K562 (cell line): ENCODE results near the gene CSTB. TPM values are rescaled to one million over a fixed set of nuclear protein-coding genes. Genes with fewer than 3 reads are reported as not detected.
A peak's percentile ranks its signal among the peaks of the same experiment; 100 is the strongest.

ENCODE experiments used
- BRD9 ChIP-seq: fragments of 450-650 bp; IDR thresholded peaks from 2 replicates; pipeline ENCODE4 v1.6.1; 2018; ENCODE audit warnings: low read depth; ENCODE audit not compliant: partially characterized antibody
- DMBX1 ChIP-seq: fragments of 250-450 bp; sonication (Bioruptor Pico); IDR thresholded peaks from 2 replicates; pipeline ENCODE4 v1.8.0; 2022; ENCODE audit warnings: inconsistent platforms, mild to moderate bottlenecking, moderate library complexity, borderline replicate concordance
- EP400 ChIP-seq: fragments of 450-650 bp; IDR thresholded peaks from 2 replicates; pipeline ENCODE4 v1.6.1; 2017; ENCODE audit warnings: antibody characterized with exemption, mild to moderate bottlenecking, moderate library complexity
- KLF6 ChIP-seq: fragments of 250-450 bp; sonication (Bioruptor Pico); IDR thresholded peaks from 2 replicates; pipeline ENCODE4 v1.4.0; 2020; ENCODE audit warnings: mild to moderate bottlenecking, moderate library complexity, borderline replicate concordance
- LEF1 ChIP-seq: fragments of 450-650 bp; IDR thresholded peaks from 2 replicates; pipeline ENCODE4 v1.6.1; 2016; ENCODE audit warnings: mild to moderate bottlenecking
- MTA3 ChIP-seq: fragments of 450-650 bp; formaldehyde crosslinking; IDR thresholded peaks from 2 replicates; pipeline ENCODE4 v1.6.1; 2017; ENCODE audit warnings: mild to moderate bottlenecking, borderline replicate concordance
- MYNN ChIP-seq, 2 experiments: sonication (generic); formaldehyde crosslinking in 1 of 2; IDR thresholded peaks; 2 replicates each; pipeline versions ENCODE4 v1.5.0 to v1.6.1; 2016 to 2020; ENCODE audit warnings: antibody characterized with exemption in 1 of 2, missing genetic modification reagents in 1 of 2
- NR4A1 ChIP-seq, 2 experiments: fragments of 250-450 bp in 1 of 2; fragments of 450-650 bp in 1 of 2; sonication (Bioruptor Pico) in 1 of 2; IDR thresholded peaks; 2 replicates each; pipeline versions ENCODE4 v1.4.0 to v1.6.1; 2016 to 2020; ENCODE audit warnings: mild to moderate bottlenecking in 2 of 2, missing compliant biosample characterization in 1 of 2, missing genetic modification characterization in 1 of 2, moderate library complexity in 1 of 2
- RREB1 ChIP-seq: fragments of 250-450 bp; sonication (Bioruptor Pico); IDR thresholded peaks from 2 replicates; pipeline ENCODE4 v1.4.0; 2020
- TOE1 ChIP-seq, 2 experiments: fragments of 450-650 bp in 1 of 2; sonication (generic) in 1 of 2; formaldehyde crosslinking in 1 of 2; IDR thresholded peaks; 2 replicates each; pipeline versions ENCODE4 v1.7.1 to v1.8.0; 2016 to 2022; ENCODE audit warnings: borderline replicate concordance in 2 of 2, mild to moderate bottlenecking in 2 of 2, antibody characterized with exemption in 1 of 2, inconsistent platforms in 1 of 2, low read depth in 1 of 2, missing genetic modification reagents in 1 of 2, moderate library complexity in 1 of 2
- ZKSCAN8 ChIP-seq: fragments of 200-800 bp; sonication (Bioruptor generic); IDR thresholded peaks from 2 replicates; pipeline ENCODE4 v1.6.1; 2016; ENCODE audit warnings: missing genetic modification characterization, missing compliant biosample characterization
- ZMIZ1 ChIP-seq, 2 experiments: fragments of 150-350 bp in 1 of 2; IDR thresholded peaks; 2 replicates each; pipeline ENCODE4 v1.6.1; 2012 to 2016; ENCODE audit warnings: low read depth in 2 of 2, low read length in 2 of 2, mild to moderate bottlenecking in 1 of 2, moderate library complexity in 1 of 2
- ZNF277 ChIP-seq: fragments of 250-450 bp; sonication (Bioruptor Pico); IDR thresholded peaks from 2 replicates; pipeline ENCODE4 v1.8.0; 2022; ENCODE audit warnings: inconsistent platforms, mild to moderate bottlenecking, moderate library complexity, borderline replicate concordance
- polyA plus RNA-seq, 8 experiments: library from polyadenylated mRNA; depleted of rRNA in 4 of 8; stranded (reverse) in 5 of 8; unstranded in 3 of 8; fragments of >200 nt; fragmentation: Nextera tagmentation in 2 of 8; fragmentation: Illumina TruSeq in 1 of 8; extraction: Ambion mirVana in 2 of 8; extraction: Trizol in 1 of 8; gene quantifications; 2 replicates each; pipeline versions ENCODE4 v1.2.1 to v1.2.3, GENCODE V29; 2011 to 2014; ENCODE audit warnings: inconsistent platforms in 1 of 8, missing spikeins in 1 of 8
- total RNA-seq, 7 experiments: library from RNA; depleted of rRNA in 6 of 7; stranded (reverse); fragments of >200 nt in 6 of 7; fragmentation: Illumina TruSeq in 2 of 7; extraction: Trizol in 2 of 7; gene quantifications; 2 replicates each; pipeline versions ENCODE4 v1.2.1 to v1.2.3, GENCODE V29; 2011 to 2021; ENCODE audit warnings: low replicate concordance in 1 of 7

Gene CSTB
- total and polyA plus RNA-seq, 9 of the 15 experiments (the other 6 are each of a cell fraction or from before 2014, with no cell fraction given): 12.4 to 65.0 (median 31.7) TPM

GRCh38 chr21:43767984-43768867, 7.9 kb downstream of the CSTB start (continued):
- peak; percentile 13 to 33; a peak in 1 of 4 replicates for TF ChIP-seq ZMIZ1 (IDR thresholded peaks at IDR 0.05; ENCODE audit: low read depth in 2 of 2, low read length in 2 of 2)
- peak; percentile 95 for TF ChIP-seq EP400
- peak; percentile 35; the same call in 1 of the 2 replicates for TF ChIP-seq KLF6 (CRISPR knock-in tag)
- TF ChIP-seq LEF1: peak; percentile 70
- TF ChIP-seq NR4A1 (CRISPR knock-in tag; IDR thresholded peaks at IDR 0.05): no peak; the same call in 1 of the 2 replicates
- TF ChIP-seq NR4A1 (tag; IDR thresholded peaks at IDR 0.05): peak; percentile 89
- TF ChIP-seq ZKSCAN8: peak; percentile 65; the same call in 1 of the 2 replicates
- peak; percentile 69 for TF ChIP-seq BRD9
- TF ChIP-seq MYNN (IDR thresholded peaks at IDR 0.05): peak; percentile 69
- TF ChIP-seq MYNN (CRISPR knock-in tag; IDR thresholded peaks at IDR 0.05): no peak
- TF ChIP-seq ZNF277 (CRISPR knock-in tag): no peak
- no peak for TF ChIP-seq RREB1 (CRISPR knock-in tag)
- TF ChIP-seq MTA3: peak; percentile 76; the same call in 1 of the 2 replicates
- peak; percentile 76; the same call in 1 of the 2 replicates for TF ChIP-seq TOE1 (IDR thresholded peaks at IDR 0.05; ENCODE audit: borderline replicate concordance)
- TF ChIP-seq TOE1 (CRISPR knock-in tag; IDR thresholded peaks at IDR 0.05; ENCODE audit: borderline replicate concordance, low read depth): no peak
- TF ChIP-seq DMBX1: peak; percentile 82
